Lung (tissue), 12 donors: ENCODE data around the gene MRPL12. TPM values are rescaled to one million over a fixed set of nuclear protein-coding genes. Genes with fewer than 3 reads are reported as not detected.

Experiments used
- ATAC-seq: fragments of 200-7000 bp; cut with Tn5 transposase; one replicate; pipeline ENCODE4 v1.9.1; 2020; ENCODE audit warnings: moderate number of reproducible peaks; ENCODE audit not compliant: insufficient read depth, low FRiP score
- DNase-seq, 3 donors: peaks; one replicate each; pipeline ENCODE4 v3.0.0-alpha.2; 2013 to 2017
- H3K27ac ChIP-seq, 2 donors: one replicate each; pipeline ENCODE4 v1.5.1; 2013; ENCODE audit warnings: mild to moderate bottlenecking in 2 of 2, moderate library complexity in 2 of 2, control low read depth in 1 of 2, inconsistent platforms in 1 of 2, low read depth in 1 of 2, low read length in 1 of 2
- H3K27me3 ChIP-seq, 3 donors: one replicate each; pipeline ENCODE4 v1.5.1; 2013; ENCODE audit warnings: low read length in 2 of 3; ENCODE audit not compliant: control insufficient read depth in 3 of 3, insufficient read depth in 3 of 3
- H3K36me3 ChIP-seq, 4 donors: one replicate each; pipeline ENCODE4 v1.5.1; 2013; ENCODE audit warnings: low read length in 4 of 4, mild to moderate bottlenecking in 1 of 4, moderate library complexity in 1 of 4; ENCODE audit not compliant: control insufficient read depth in 4 of 4, insufficient read depth in 4 of 4
- H3K4me1 ChIP-seq, 5 donors: one replicate each; pipeline ENCODE4 v1.5.1; 2013; ENCODE audit warnings: low read length in 5 of 5, mild to moderate bottlenecking in 2 of 5, moderate library complexity in 1 of 5; ENCODE audit not compliant: control insufficient read depth in 5 of 5, insufficient read depth in 5 of 5
- H3K4me3 ChIP-seq: one replicate; pipeline ENCODE4 v1.5.1; 2013; ENCODE audit warnings: mild to moderate bottlenecking, control low read depth, moderate library complexity
- H3K9ac ChIP-seq, 2 donors: one replicate each; pipeline ENCODE4 v1.5.1; 2013; ENCODE audit warnings: low read length in 2 of 2, control low read depth in 1 of 2; ENCODE audit not compliant: insufficient read depth in 1 of 2
- H3K9me3 ChIP-seq, 4 donors: one replicate each; pipeline ENCODE4 v1.5.1; 2013; ENCODE audit warnings: low read length in 3 of 4, mild to moderate bottlenecking in 1 of 4, moderate library complexity in 1 of 4; ENCODE audit not compliant: control insufficient read depth in 4 of 4, insufficient read depth in 3 of 4
- CTCF ChIP-seq: IDR thresholded peaks from 2 replicates; pipeline ENCODE4 v1.5.1; 2012; ENCODE audit warnings: mild to moderate bottlenecking; ENCODE audit errors: control extremely low read depth, extremely low read depth
- WGBS, 2 donors: extraction: QIAGEN DNeasy Blood & Tissue Kit; methylation state at CpG; one replicate each; pipeline ENCODE4 v1.1.7; 2013; 5-methylcytosine and 5-hydroxymethylcytosine counted together
- polyA plus RNA-seq, 2 donors: library from polyadenylated mRNA; stranded (reverse); fragments of 200-250 nt; gene quantifications; one replicate each; pipeline ENCODE4 v1.2.1, GENCODE V29; 2013
- total RNA-seq, 2 donors: library from RNA; depleted of rRNA in 1 of 2; stranded (reverse); fragments of >200 nt in 1 of 2; gene quantifications; one replicate each; pipeline ENCODE4 v1.2.1, GENCODE V29; 2014 to 2021
- donor health status: control.
- donor health status: control.
- donor health status: Bipolar disorder and iron deficiency.
- donor health status: healthy.
- donor health status: DM: yes; HTN: yes; CAD: no.

The MRPL12 gene
- total and polyA plus RNA-seq, 4 donors: 6.1 to 154 (median 104) TPM

- no peak for ATAC-seq
- no peak for DNase-seq
- H3K27ac ChIP-seq: no peak overlapping the region
- H3K9me3 ChIP-seq: no peaks in the 10 kb centered on the region
- no peak overlapping the region for H3K4me3 ChIP-seq
- TF ChIP-seq CTCF: no peak
- peaks cover 0 to 4% (median 0%) of the 10 kb centered on the region in 5 donors for H3K4me1 ChIP-seq
- H3K9ac ChIP-seq: no peak overlapping the region
- 87 to 94% methylated on average over 17 of the region's 17 CpGs for WGBS, 2 donors
- peaks cover 2 to 33% (median 9%) of the 10 kb centered on the region in 4 donors for H3K36me3 ChIP-seq
- no peaks in the 10 kb centered on the region for H3K27me3 ChIP-seq
Observed at GRCh38 chr17:81676906-81677305, 26.3 kb upstream of the MRPL12 start.

GRCh38 chr17:81680150-81680549, 23.0 kb upstream of the MRPL12 start:
- H3K4me1 ChIP-seq: peaks cover 0 to 20% (median 5%) of the 10 kb centered on the region in 5 donors
- H3K4me3 ChIP-seq: no peak overlapping the region
- no peaks in the 10 kb centered on the region for H3K27me3 ChIP-seq
- WGBS, 2 donors: 91 to 93% methylated on average over 11 of the region's 11 CpGs
- H3K36me3 ChIP-seq: peaks cover 0 to 11% (median 0%) of the 10 kb centered on the region in 4 donors
- H3K9me3 ChIP-seq: no peaks in the 10 kb centered on the region
- no peak for TF ChIP-seq CTCF
- ATAC-seq: no peak
- DNase-seq: no peak
- no peak overlapping the region for H3K27ac ChIP-seq
- no peak overlapping the region for H3K9ac ChIP-seq

- WGBS, 2 donors: 83 to 88% methylated on average over 17 of the region's 17 CpGs
- TF ChIP-seq CTCF: no peak
- Histone ChIP-seq H3K4me3 (no peak overlapping the region), H3K27ac (no peak overlapping the region), H3K36me3 (peaks cover 0 to 15% (median 4%) of the 10 kb centered on the region in 4 donors), H3K9ac (no peak overlapping the region), H3K9me3 (no peaks in the 10 kb centered on the region), H3K27me3 (no peaks in the 10 kb centered on the region), H3K4me1 (peaks cover 0 to 24% (median 5%) of the 10 kb centered on the region in 5 donors)
- no peak for ATAC-seq
- no peak for DNase-seq
Observed at GRCh38 chr17:81681672-81682071, 21.5 kb upstream of the MRPL12 start.

GRCh38 chr17:81682565-81683207, 20.5 kb upstream of the MRPL12 start:
- H3K9me3 ChIP-seq: no peaks in the 10 kb centered on the region
- TF ChIP-seq CTCF: no peak
- no peaks in the 10 kb centered on the region for H3K27me3 ChIP-seq
- DNase-seq (no peak), ATAC-seq (no peak)
- H3K9ac ChIP-seq: peak overlapping the region; percentile 57 to 81
- H3K4me3 ChIP-seq: peak overlapping the region; percentile 91
- 39 to 43% methylated on average over 19 of the region's 19 CpGs for WGBS, 2 donors
- H3K27ac ChIP-seq: no peak overlapping the region
- H3K36me3 ChIP-seq: peaks cover 0 to 25% (median 4%) of the 10 kb centered on the region in 4 donors
- H3K4me1 ChIP-seq: peaks cover 0 to 24% (median 5%) of the 10 kb centered on the region in 5 donors
